Panc1 (cell line): ENCODE measurements around the gene NIFK.

ENCODE experiments used
- CTCF ChIP-seq: fragments of 450-650 bp; IDR thresholded peaks from 2 replicates; pipeline ENCODE4 v1.5.1; 2017; ENCODE audit warnings: mild to moderate bottlenecking
- SIN3A ChIP-seq: IDR thresholded peaks from 2 replicates; pipeline ENCODE4 v1.6.1; 2012; ENCODE audit warnings: low read depth, mild to moderate bottlenecking, low read length, moderate library complexity, borderline replicate concordance; ENCODE audit not compliant: insufficient read depth

GRCh38 chr2:121697108-121697631 is 39.5 kb downstream of the NIFK start:
- TF ChIP-seq CTCF = no peak
- no peak for TF ChIP-seq SIN3A
